Measurements from ENCODE around the gene TGIF2. TPM values are rescaled to one million over a fixed set of nuclear protein-coding genes. Genes with fewer than 3 reads are reported as not detected.

The TGIF2 gene
- total and polyA plus RNA-seq, 9 of the 15 experiments (the other 6 are each of a cell fraction or from before 2014, with no cell fraction given) = 6.8 to 27.8 (median 15.7) TPM

DNA sequence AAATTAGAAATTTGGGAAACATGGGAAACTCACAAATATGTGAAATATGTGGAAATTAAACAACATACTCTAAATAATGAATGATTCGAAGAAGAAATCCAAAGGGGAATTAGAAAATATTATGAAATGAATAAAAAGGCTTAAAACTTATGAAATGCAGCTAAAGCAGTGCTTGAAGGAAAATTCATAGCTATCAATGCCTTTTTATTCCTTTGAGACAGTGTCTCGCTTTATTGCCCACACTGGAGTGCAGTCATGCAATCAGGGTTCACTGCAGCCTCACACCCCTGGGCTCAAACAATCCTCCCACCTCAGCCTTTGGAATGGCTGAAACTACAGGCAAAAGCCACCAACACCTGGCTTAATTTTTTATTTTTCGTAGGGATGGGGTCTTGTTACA, 7.9 kb upstream of the TGIF2 start:
- no peak for TF ChIP-seq HSF4 (CRISPR knock-in tag; IDR thresholded peaks at IDR 0.05; ENCODE audit: borderline replicate concordance)
- TF ChIP-seq, protein P1, sequence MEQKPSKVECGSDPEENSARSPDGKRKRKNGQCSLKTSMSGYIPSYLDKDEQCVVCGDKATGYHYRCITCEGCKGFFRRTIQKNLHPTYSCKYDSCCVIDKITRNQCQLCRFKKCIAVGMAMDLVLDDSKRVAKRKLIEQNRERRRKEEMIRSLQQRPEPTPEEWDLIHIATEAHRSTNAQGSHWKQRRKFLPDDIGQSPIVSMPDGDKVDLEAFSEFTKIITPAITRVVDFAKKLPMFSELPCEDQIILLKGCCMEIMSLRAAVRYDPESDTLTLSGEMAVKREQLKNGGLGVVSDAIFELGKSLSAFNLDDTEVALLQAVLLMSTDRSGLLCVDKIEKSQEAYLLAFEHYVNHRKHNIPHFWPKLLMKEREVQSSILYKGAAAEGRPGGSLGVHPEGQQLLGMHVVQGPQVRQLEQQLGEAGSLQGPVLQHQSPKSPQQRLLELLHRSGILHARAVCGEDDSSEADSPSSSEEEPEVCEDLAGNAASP (IDR thresholded peaks at IDR 0.05) = no peak
- no peak for TF ChIP-seq SMARCC2 (IDR thresholded peaks at IDR 0.05; ENCODE audit: low read depth)
- TF ChIP-seq, protein P2, sequence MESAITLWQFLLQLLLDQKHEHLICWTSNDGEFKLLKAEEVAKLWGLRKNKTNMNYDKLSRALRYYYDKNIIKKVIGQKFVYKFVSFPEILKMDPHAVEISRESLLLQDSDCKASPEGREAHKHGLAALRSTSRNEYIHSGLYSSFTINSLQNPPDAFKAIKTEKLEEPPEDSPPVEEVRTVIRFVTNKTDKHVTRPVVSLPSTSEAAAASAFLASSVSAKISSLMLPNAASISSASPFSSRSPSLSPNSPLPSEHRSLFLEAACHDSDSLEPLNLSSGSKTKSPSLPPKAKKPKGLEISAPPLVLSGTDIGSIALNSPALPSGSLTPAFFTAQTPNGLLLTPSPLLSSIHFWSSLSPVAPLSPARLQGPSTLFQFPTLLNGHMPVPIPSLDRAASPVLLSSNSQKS (CRISPR knock-in tag; IDR thresholded peaks at IDR 0.05) = no peak
- TF ChIP-seq, protein P3, sequence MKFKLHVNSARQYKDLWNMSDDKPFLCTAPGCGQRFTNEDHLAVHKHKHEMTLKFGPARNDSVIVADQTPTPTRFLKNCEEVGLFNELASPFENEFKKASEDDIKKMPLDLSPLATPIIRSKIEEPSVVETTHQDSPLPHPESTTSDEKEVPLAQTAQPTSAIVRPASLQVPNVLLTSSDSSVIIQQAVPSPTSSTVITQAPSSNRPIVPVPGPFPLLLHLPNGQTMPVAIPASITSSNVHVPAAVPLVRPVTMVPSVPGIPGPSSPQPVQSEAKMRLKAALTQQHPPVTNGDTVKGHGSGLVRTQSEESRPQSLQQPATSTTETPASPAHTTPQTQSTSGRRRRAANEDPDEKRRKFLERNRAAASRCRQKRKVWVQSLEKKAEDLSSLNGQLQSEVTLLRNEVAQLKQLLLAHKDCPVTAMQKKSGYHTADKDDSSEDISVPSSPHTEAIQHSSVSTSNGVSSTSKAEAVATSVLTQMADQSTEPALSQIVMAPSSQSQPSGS (CRISPR knock-in tag; IDR thresholded peaks at IDR 0.05) = no peak
- TF ChIP-seq ZNF23 (CRISPR knock-in tag; IDR thresholded peaks at IDR 0.05) = no peak
- TF ChIP-seq FOXJ2 (tag; IDR thresholded peaks at IDR 0.05) = no peak
- no peak for TF ChIP-seq ZNF124 (CRISPR knock-in tag; IDR thresholded peaks at IDR 0.05)
- no peak for TF ChIP-seq HDAC1 (IDR thresholded peaks at IDR 0.05)
- TF ChIP-seq RB1 (IDR thresholded peaks at IDR 0.05; ENCODE audit: low read depth) = no peak
- TF ChIP-seq, protein P4, sequence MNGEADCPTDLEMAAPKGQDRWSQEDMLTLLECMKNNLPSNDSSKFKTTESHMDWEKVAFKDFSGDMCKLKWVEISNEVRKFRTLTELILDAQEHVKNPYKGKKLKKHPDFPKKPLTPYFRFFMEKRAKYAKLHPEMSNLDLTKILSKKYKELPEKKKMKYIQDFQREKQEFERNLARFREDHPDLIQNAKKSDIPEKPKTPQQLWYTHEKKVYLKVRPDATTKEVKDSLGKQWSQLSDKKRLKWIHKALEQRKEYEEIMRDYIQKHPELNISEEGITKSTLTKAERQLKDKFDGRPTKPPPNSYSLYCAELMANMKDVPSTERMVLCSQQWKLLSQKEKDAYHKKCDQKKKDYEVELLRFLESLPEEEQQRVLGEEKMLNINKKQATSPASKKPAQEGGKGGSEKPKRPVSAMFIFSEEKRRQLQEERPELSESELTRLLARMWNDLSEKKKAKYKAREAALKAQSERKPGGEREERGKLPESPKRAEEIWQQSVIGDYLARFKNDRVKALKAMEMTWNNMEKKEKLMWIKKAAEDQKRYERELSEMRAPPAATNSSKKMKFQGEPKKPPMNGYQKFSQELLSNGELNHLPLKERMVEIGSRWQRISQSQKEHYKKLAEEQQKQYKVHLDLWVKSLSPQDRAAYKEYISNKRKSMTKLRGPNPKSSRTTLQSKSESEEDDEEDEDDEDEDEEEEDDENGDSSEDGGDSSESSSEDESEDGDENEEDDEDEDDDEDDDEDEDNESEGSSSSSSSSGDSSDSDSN (IDR thresholded peaks at IDR 0.05; ENCODE audit: borderline replicate concordance in 1 of 2, low read depth in 2 of 2, low read length in 2 of 2) = no peak
- TF ChIP-seq MIER1 (IDR thresholded peaks at IDR 0.05; ENCODE audit: low read depth) = no peak
- TF ChIP-seq SMARCA5 (IDR thresholded peaks at IDR 0.05) = no peak
- no peak for TF ChIP-seq ZNF75A (CRISPR knock-in tag; IDR thresholded peaks at IDR 0.05)
- no peak for TF ChIP-seq HNRNPLL (IDR thresholded peaks at IDR 0.05; ENCODE audit: low read depth, low read length, poor library complexity, severe bottlenecking)
- Histone ChIP-seq H3K27ac (ENCODE audit: extremely low read depth, low read depth, low read length) (no peak overlapping the region), H3K36me3 (ENCODE audit: control insufficient read depth, insufficient read depth, low read length) (no peaks in the 10 kb centered on the region), H2AFZ (ENCODE audit: low read depth, low read length) (no peak overlapping the region), H3K4me2 (ENCODE audit: insufficient read depth, low read length) (no peak overlapping the region), H3K4me1 (replicated peaks in 1 of 2; ENCODE audit: control insufficient read depth in 2 of 2, insufficient read depth in 2 of 2, low read length in 2 of 2) (peaks cover 8 to 11% of the 10 kb centered on the region in 2 experiments), H4K20me1 (replicated peaks; ENCODE audit: control insufficient read depth, insufficient read depth, low read length) (no peaks in the 10 kb centered on the region), H3K79me2 (ENCODE audit: control insufficient read depth, insufficient read depth, low read length) (no peaks in the 10 kb centered on the region), H3K4me3 (no peak overlapping the region), H3K27me3 (ENCODE audit: control insufficient read depth in 2 of 2, insufficient read depth in 2 of 2, low read length in 2 of 2) (no peaks in the 10 kb centered on the region), H3K9me1 (ENCODE audit: control insufficient read depth, insufficient read depth, low read length) (no peaks in the 10 kb centered on the region), H3K9ac (ENCODE audit: insufficient read depth in 1 of 2, low read depth in 2 of 2, low read length in 2 of 2) (no peak overlapping the region), H3K9me3 (replicated peaks; ENCODE audit: control insufficient read depth, insufficient read depth, low read depth, low read length) (no peaks in the 10 kb centered on the region)
- BruUV-seq (replicated peaks) = no TSS peak
- POLR2A ChIA-PET = interaction anchor here (0.7 kb wide), 1 partner anchor 88 kb away, joined by 3 read pairs; no protein-coding TSS in a partner anchor
- ATAC-seq (no peak), FAIRE-seq (no peak), DNase-seq (ENCODE audit: extremely low read depth in 1 of 4, low spot score in 3 of 4) (no peak)
- in situ Hi-C loops (cut with MboI) = no loop called here
- CTCF ChIA-PET (ENCODE audit: low intra/inter-chr PET ratio) = no interaction called here
- intact Hi-C loops (cut with micrococcal nuclease) = no loop called here
- 46% methylated on average over 3 of the region's 3 CpGs for WGBS (ENCODE audit: insufficient coverage, low coverage, missing lambda C conversion rate)

All from K562 (cell line).